Measurements from ENCODE around the gene LMOD2. TPM values are rescaled to one million over a fixed set of nuclear protein-coding genes. Genes with fewer than 3 reads are reported as not detected.

Gene LMOD2
- polyA plus RNA-seq, 2 of the 4 experiments (the other 2 are of a cell fraction), result not detected

GRCh38 chr7:123649964-123650363, 5.7 kb upstream of the LMOD2 start:
- POLR2A ChIA-PET, result no interaction called here
- 16% methylated on average over 2 of the region's 2 CpGs for WGBS (ENCODE audit: missing lambda C conversion rate)
- TF ChIP-seq PBX3 (IDR thresholded peaks at IDR 0.05), result no peak
- TF ChIP-seq POLR2A (IDR thresholded peaks at IDR 0.05; ENCODE audit: low read length), result no peak
- TF ChIP-seq RNF2 (IDR thresholded peaks at IDR 0.05; ENCODE audit: borderline replicate concordance, low read depth), result no peak
- no peak for TF ChIP-seq PHF8 (IDR thresholded peaks at IDR 0.05; ENCODE audit: borderline replicate concordance, low read depth)
- TF ChIP-seq HDAC2 (IDR thresholded peaks at IDR 0.05), result no peak
- no peak for TF ChIP-seq CBX2 (IDR thresholded peaks at IDR 0.05; ENCODE audit: borderline replicate concordance, low read depth)
- TF ChIP-seq CEBPB (IDR thresholded peaks at IDR 0.05), result no peak
- TF ChIP-seq HOXA7 (CRISPR knock-in tag; IDR thresholded peaks at IDR 0.05), result no peak
- no peak for TF ChIP-seq SREBF2 (IDR thresholded peaks at IDR 0.05)
- TF ChIP-seq NFE2L2 (conservative IDR thresholded peaks at IDR 0.05; ENCODE audit: low read length), result no peak
- Histone ChIP-seq H3K4me1 (no peaks in the 10 kb centered on the region), H3K27ac (no peak overlapping the region), H3K4me3 (no peak overlapping the region), H3K4me2 (no peak overlapping the region), H3K9me3 (no peaks in the 10 kb centered on the region)
- no peak for FAIRE-seq
- CTCF ChIA-PET, result interaction anchor here (1.3 to 1.6 kb wide), 2 partner anchors 148 to 215 kb away, joined by 3 to 6 read pairs; no protein-coding TSS in a partner anchor
- no peak for DNase-seq (ENCODE audit: low read depth in 1 of 2, low spot score in 1 of 2)
- no peak for ATAC-seq

- H3K27ac ChIP-seq, result no peak overlapping the region
- TF ChIP-seq HOXB13 (CRISPR knock-in tag; IDR thresholded peaks at IDR 0.05; ENCODE audit: low read depth) (no peak), HOXA7 (CRISPR knock-in tag; IDR thresholded peaks at IDR 0.05) (no peak), MAZ (IDR thresholded peaks at IDR 0.05; ENCODE audit: borderline replicate concordance, low read depth, low read length) (no peak), POLR2A (IDR thresholded peaks at IDR 0.05; ENCODE audit: low read length) (no peak), HEYL (CRISPR knock-in tag; IDR thresholded peaks at IDR 0.05) (no peak), POLR2AphosphoS2 (conservative IDR thresholded peaks at IDR 0.05; ENCODE audit: low read length) (no peak)
- FAIRE-seq (no peak), DNase-seq (ENCODE audit: low read depth in 1 of 2, low spot score in 1 of 2) (no peak), ATAC-seq (no peak)
- H3K9me3 ChIP-seq, result no peaks in the 10 kb centered on the region
- no peaks in the 10 kb centered on the region for H3K4me1 ChIP-seq
- ChIA-PET POLR2A (no interaction called here), CTCF (interaction anchor here (1.3 to 1.6 kb wide), 2 partner anchors 148 to 214 kb away, joined by 3 to 6 read pairs; no protein-coding TSS in a partner anchor)
- no peak overlapping the region for H3K4me3 ChIP-seq
- WGBS (ENCODE audit: missing lambda C conversion rate), result 40% methylated on average over 2 of the region's 2 CpGs
- H3K4me2 ChIP-seq, result no peak overlapping the region
These were observed 5.1 kb upstream of the LMOD2 start for GRCh38 chr7:123650595-123650994.

GRCh38 chr7:123652406-123652805, 3.3 kb upstream of the LMOD2 start:
- Histone ChIP-seq H3K27ac (no peak overlapping the region), H3K4me2 (no peak overlapping the region), H3K9me3 (no peaks in the 10 kb centered on the region), H3K4me1 (no peaks in the 10 kb centered on the region), H3K4me3 (no peak overlapping the region)
- ChIA-PET CTCF (interaction anchor here (0.6 to 1.3 kb wide), 5 partner anchors 8 to 507 kb away, joined by 3 to 4 read pairs (median 3); no protein-coding TSS in a partner anchor), POLR2A (no interaction called here)
- FAIRE-seq (no peak), DNase-seq (ENCODE audit: low read depth in 1 of 2, low spot score in 1 of 2) (no peak), ATAC-seq (no peak)
- 84% methylated on average over 1 of the region's 1 CpG for WGBS (ENCODE audit: missing lambda C conversion rate)
- no peak for TF ChIP-seq EHF (CRISPR knock-in tag; IDR thresholded peaks at IDR 0.05)
- TF ChIP-seq E2F6 (IDR thresholded peaks at IDR 0.05; ENCODE audit: borderline replicate concordance, low read depth), result no peak
- no peak for TF ChIP-seq MAFK (IDR thresholded peaks at IDR 0.05; ENCODE audit: partially characterized antibody)
- TF ChIP-seq NFE2L2 (conservative IDR thresholded peaks at IDR 0.05; ENCODE audit: low read length), result no peak
- no peak for TF ChIP-seq CHD2 (IDR thresholded peaks at IDR 0.05; ENCODE audit: low read length, partially characterized antibody)
- TF ChIP-seq BCL3 (IDR thresholded peaks at IDR 0.05), result no peak
- no peak for TF ChIP-seq GATA3 (IDR thresholded peaks at IDR 0.05; ENCODE audit: borderline replicate concordance)
- TF ChIP-seq NR3C1 (IDR thresholded peaks at IDR 0.05), result no peak
- no peak for TF ChIP-seq HES2 (IDR thresholded peaks at IDR 0.05)
- TF ChIP-seq REST (IDR thresholded peaks at IDR 0.05), result no peak
- TF ChIP-seq MAZ (IDR thresholded peaks at IDR 0.05; ENCODE audit: borderline replicate concordance, low read depth, low read length), result no peak
- TF ChIP-seq ZNF302 (CRISPR knock-in tag; IDR thresholded peaks at IDR 0.05), result no peak
- TF ChIP-seq KDM5A (IDR thresholded peaks at IDR 0.05), result no peak
- TF ChIP-seq RARB (CRISPR knock-in tag; IDR thresholded peaks at IDR 0.05), result no peak

All from A549 (cell line).